Stimulated activated CD4-positive, alpha-beta T cell treated with anti-CD3 and anti-CD28 coated beads, Interleukin-1b, Interleukin-23, amount 100 ng/mL, for 1 hour (primary cell): ENCODE data around the gene LACC1.

Source experiments
- DNase-seq, 2 donors: peaks; one replicate each; pipeline ENCODE4 v3.0.0-alpha.2; 2020; ENCODE audit warnings: low read depth in 2 of 2

Gene LACC1

GRCh38 chr13:43879755-43880181 is at the start of gene LACC1:
Gene LACC1, plus strand, starts transcription at chr13:43879904. Its CDS starts 1,082 bp downstream, at chr13:43880986.
- DNase-seq: no peak

GRCh38 chr13:43830497-43830881 is 49.2 kb upstream of the LACC1 start:
- no peak for DNase-seq

- DNase-seq: no peak
These were observed 48.6 kb upstream of the LACC1 start for GRCh38 chr13:43831088-43831487.

- no peak for DNase-seq
These were observed 44.0 kb upstream of the LACC1 start for GRCh38 chr13:43835701-43836100.

- no peak for DNase-seq
These were observed 40.8 kb upstream of the LACC1 start for GRCh38 chr13:43838909-43839308.

- no peak for DNase-seq
These were observed 33.1 kb upstream of the LACC1 start for GRCh38 chr13:43846496-43847158.

GRCh38 chr13:43848001-43848649 is 31.6 kb upstream of the LACC1 start:
- DNase-seq: no peak

GRCh38 chr13:43850873-43851272 is 28.8 kb upstream of the LACC1 start:
- DNase-seq: no peak

GRCh38 chr13:43852923-43853404 is 26.7 kb upstream of the LACC1 start:
- DNase-seq: no peak

- no peak for DNase-seq
These were observed 17.8 kb upstream of the LACC1 start for GRCh38 chr13:43861863-43862262.

GRCh38 chr13:43864921-43865320 is 14.8 kb upstream of the LACC1 start:
- DNase-seq: no peak

GRCh38 chr13:43865892-43866291 is 13.8 kb upstream of the LACC1 start:
- DNase-seq: no peak

- DNase-seq: no peak
These were observed 7.5 kb upstream of the LACC1 start for GRCh38 chr13:43872181-43872580.

- DNase-seq: no peak
These were observed 5.1 kb upstream of the LACC1 start for GRCh38 chr13:43874504-43875092.

- no peak for DNase-seq
These were observed 3.3 kb upstream of the LACC1 start for GRCh38 chr13:43876366-43876765.

GRCh38 chr13:43877326-43877725 is 2.4 kb upstream of the LACC1 start:
- no peak for DNase-seq

- no peak for DNase-seq
These were observed 1.9 kb upstream of the LACC1 start for GRCh38 chr13:43877766-43878165.

GRCh38 chr13:43878892-43879754 is 581 bp upstream of the LACC1 start, which contains the start of gene CCDC122:
Gene CCDC122, minus strand, starts transcription at chr13:43879740. Its CDS starts 10,364 bp downstream, at chr13:43869376.
- DNase-seq: peak; percentile 45 to 61

- DNase-seq: no peak
These were observed 631 bp downstream of the LACC1 start for GRCh38 chr13:43880214-43880855.

- DNase-seq: no peak
These were observed 1.2 kb downstream of the LACC1 start for GRCh38 chr13:43880926-43881325.

GRCh38 chr13:43881580-43881979 is 1.9 kb downstream of the LACC1 start:
- DNase-seq: no peak
